ENCODE data around the gene AUTS2. TPM values are rescaled to one million over a fixed set of nuclear protein-coding genes. Genes with fewer than 3 reads are reported as not detected.
"Not testable (repeated sequence)": the region's sequence is repeated elsewhere in the genome, so short reads cannot be mapped to it uniquely, and the experiment has no call there.

AUTS2 gene
- total RNA-seq, 4 donors from 2014 or later, result 29.8 to 114 (median 59.4) TPM

- DNase-seq, result no peak
- Histone ChIP-seq H3K27ac (no peak overlapping the region), H3K36me3 (no peaks in the 10 kb centered on the region), H3K4me1 (no peaks in the 10 kb centered on the region), H3K9me3 (peaks cover 0 to 4% of the 10 kb centered on the region in 2 donors), H3K27me3 (peaks cover 5% of the 10 kb centered on the region), H3K4me3 (no peak overlapping the region)
- WGBS, 2 donors (ENCODE audit: low coverage in 1 of 2), result 39 to 46% methylated on average over 3 of the region's 3 CpGs
- TF ChIP-seq EP300 (IDR thresholded peaks at IDR 0.05; ENCODE audit: low read depth), result no peak
- no peak for TF ChIP-seq POLR2AphosphoS5 (IDR thresholded peaks at IDR 0.05)
- no peak for TF ChIP-seq CTCF (IDR thresholded peaks at IDR 0.05)
- no peak for TF ChIP-seq POLR2A (IDR thresholded peaks at IDR 0.05)
- in situ Hi-C loops (cut with MboI; ENCODE audit: low pct_ligation_motif_present in 1 of 4, low pct_unique_long_range_greater_than_20kb in 1 of 4, low sequenced_read_pairs in 3 of 4) (no loop called here), intact Hi-C loops (cut with DNase I; ENCODE audit: low total_unique reads) (no loop called here)
Observed at GRCh38 chr7:70812511-70812910, 1214.2 kb downstream of the AUTS2 start.

GRCh38 chr7:70822490-70822889 is 1224.2 kb downstream of the AUTS2 start:
- DNase-seq; in situ Hi-C loops (cut with MboI; ENCODE audit: low pct_ligation_motif_present in 1 of 4, low pct_unique_long_range_greater_than_20kb in 1 of 4, low sequenced_read_pairs in 3 of 4); H3K27ac ChIP-seq; H3K9me3 ChIP-seq; intact Hi-C loops (cut with DNase I; ENCODE audit: low total_unique reads); H3K36me3 ChIP-seq; H3K4me3 ChIP-seq; H3K27me3 ChIP-seq; H3K4me1 ChIP-seq: not testable (repeated sequence)
- whole genome bisulfite sequencing, 2 donors (ENCODE audit: low coverage in 1 of 2), result 85% methylated on average over 3 to 6 of the region's 6 CpGs

- TF ChIP-seq CTCF (IDR thresholded peaks at IDR 0.05), result peak; percentile 73 to 92 (median 88)
- TF ChIP-seq EP300 (IDR thresholded peaks at IDR 0.05; ENCODE audit: low read depth), result no peak
- in situ Hi-C loops (cut with MboI; ENCODE audit: low pct_ligation_motif_present in 1 of 4, low pct_unique_long_range_greater_than_20kb in 1 of 4, low sequenced_read_pairs in 3 of 4) (no loop called here), intact Hi-C loops (cut with DNase I; ENCODE audit: low total_unique reads) (no loop called here)
- Histone ChIP-seq H3K27me3 (no peaks in the 10 kb centered on the region), H3K36me3 (no peaks in the 10 kb centered on the region), H3K4me1 (peaks cover 0 to 5% (median 2%) of the 10 kb centered on the region in 4 donors), H3K27ac (no peak overlapping the region), H3K4me3 (peak overlapping the region in 1 of 4 donors; percentile 10), H3K9me3 (no peaks in the 10 kb centered on the region)
- peak; percentile 60 for DNase-seq
- WGBS, 2 donors (ENCODE audit: low coverage in 1 of 2), result 0 to 11% methylated on average over 2 to 27 of the region's 29 CpGs
Observed at GRCh38 chr7:70829221-70830059, 1231.2 kb downstream of the AUTS2 start.

- Histone ChIP-seq H3K4me1 (peaks cover 0 to 5% (median 2%) of the 10 kb centered on the region in 4 donors), H3K9me3 (no peaks in the 10 kb centered on the region), H3K27me3 (no peaks in the 10 kb centered on the region), H3K27ac (no peak overlapping the region), H3K36me3 (no peaks in the 10 kb centered on the region), H3K4me3 (no peak overlapping the region)
- in situ Hi-C loops (cut with MboI; ENCODE audit: low pct_ligation_motif_present in 1 of 4, low pct_unique_long_range_greater_than_20kb in 1 of 4, low sequenced_read_pairs in 3 of 4), result no loop called here
- WGBS, 2 donors (ENCODE audit: low coverage in 1 of 2), result 57% methylated on average over 7 of the region's 7 CpGs; no CpG with 5 or more reads in 1 of the 2 donors
- TF ChIP-seq POLR2AphosphoS5 (IDR thresholded peaks at IDR 0.05) (no peak), POLR2A (IDR thresholded peaks at IDR 0.05) (no peak)
- intact Hi-C loops (cut with DNase I; ENCODE audit: low total_unique reads), result no loop called here
- DNase-seq, result no peak
Observed at GRCh38 chr7:70830060-70830395, 1231.8 kb downstream of the AUTS2 start.

- H3K4me1 ChIP-seq, result peaks cover 0 to 5% (median 2%) of the 10 kb centered on the region in 4 donors
- WGBS, 2 donors (ENCODE audit: low coverage in 1 of 2), result 58 to 83% methylated on average over 4 to 7 of the region's 7 CpGs
- no peaks in the 10 kb centered on the region for H3K36me3 ChIP-seq
- DNase-seq, result no peak
- H3K4me3 ChIP-seq, result no peak overlapping the region
- TF ChIP-seq POLR2AphosphoS5 (IDR thresholded peaks at IDR 0.05), result no peak
- no peak for TF ChIP-seq EP300 (IDR thresholded peaks at IDR 0.05; ENCODE audit: low read depth)
- TF ChIP-seq POLR2A (IDR thresholded peaks at IDR 0.05), result no peak
- TF ChIP-seq CTCF (IDR thresholded peaks at IDR 0.05), result no peak
- in situ Hi-C loops (cut with MboI; ENCODE audit: low pct_ligation_motif_present in 1 of 4, low pct_unique_long_range_greater_than_20kb in 1 of 4, low sequenced_read_pairs in 3 of 4), result no loop called here
- no peaks in the 10 kb centered on the region for H3K27me3 ChIP-seq
- intact Hi-C loops (cut with DNase I; ENCODE audit: low total_unique reads), result no loop called here
- H3K27ac ChIP-seq, result no peak overlapping the region
- H3K9me3 ChIP-seq, result no peaks in the 10 kb centered on the region
Observed at GRCh38 chr7:70830426-70830825, 1232.2 kb downstream of the AUTS2 start.
